ENCODE data around the gene DNAH1.

DNAH1 gene

DNA sequence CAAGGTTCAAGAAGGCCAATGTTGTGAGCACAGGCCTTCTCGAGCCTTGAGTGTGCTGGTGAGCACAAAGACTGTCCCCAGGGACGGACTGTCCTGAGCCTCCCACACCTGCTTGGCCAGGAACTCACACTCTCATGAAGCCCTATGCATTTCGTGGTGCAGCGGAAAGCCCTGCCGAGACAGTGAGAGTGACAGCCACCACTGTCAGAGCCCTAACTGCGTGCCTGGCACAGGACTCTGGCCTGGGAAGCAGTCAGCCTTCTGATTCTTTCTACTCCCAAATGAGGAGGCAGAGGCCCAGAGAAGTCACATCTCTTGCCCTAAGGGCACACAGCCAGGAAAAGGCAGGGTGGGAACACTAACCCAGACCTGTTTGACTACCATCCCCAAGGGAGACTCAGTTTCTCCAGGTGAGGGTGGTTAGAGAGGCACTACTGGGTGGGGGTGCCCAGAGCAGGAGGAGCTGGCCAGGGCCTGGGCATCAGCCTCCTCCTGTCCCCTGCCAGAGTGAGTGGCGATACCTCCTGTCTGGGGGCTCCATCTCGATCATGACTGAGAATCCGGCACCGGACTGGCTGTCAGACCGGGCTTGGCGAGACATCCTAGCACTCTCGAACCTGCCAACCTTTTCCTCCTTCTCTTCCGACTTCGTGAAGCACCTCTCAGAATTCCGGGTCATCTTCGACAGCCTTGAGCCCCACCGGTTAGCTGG, 78.0 kb downstream of the DNAH1 start:
- no peak for DNase-seq

DNA sequence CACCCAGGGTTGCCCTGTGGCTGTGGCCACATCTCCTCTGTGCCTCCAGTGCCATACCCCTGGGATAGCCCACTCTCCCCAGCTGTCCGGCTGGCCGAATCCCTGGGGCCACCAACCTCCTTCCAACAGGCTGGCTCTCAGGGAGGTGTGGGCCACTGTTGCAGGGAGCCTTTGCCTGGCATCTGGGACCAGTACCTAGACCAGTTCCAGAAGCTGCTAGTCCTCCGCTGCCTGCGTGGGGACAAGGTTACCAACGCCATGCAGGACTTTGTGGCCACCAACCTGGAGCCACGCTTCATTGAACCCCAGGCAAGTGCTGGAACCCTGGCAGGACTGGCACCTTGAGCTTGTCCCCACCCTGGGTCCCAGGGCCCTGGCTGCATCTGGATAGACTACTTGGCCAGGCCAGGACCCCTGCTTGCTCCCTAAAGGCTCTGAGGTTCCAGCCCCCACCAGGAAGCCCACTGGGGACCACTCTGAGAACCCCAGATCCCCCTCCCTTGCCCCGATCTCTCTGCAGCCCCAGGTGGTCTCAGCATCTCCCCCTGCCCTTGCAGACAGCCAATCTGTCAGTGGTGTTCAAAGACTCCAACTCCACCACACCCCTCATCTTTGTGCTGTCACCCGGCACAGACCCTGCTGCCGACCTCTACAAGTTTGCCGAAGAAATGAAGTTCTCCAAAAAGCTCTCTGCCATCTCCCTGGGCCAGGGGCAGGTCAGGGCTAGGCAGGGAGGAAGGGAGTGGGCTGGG, 78.8 kb downstream of the DNAH1 start:
- DNase-seq: no peak

DNA sequence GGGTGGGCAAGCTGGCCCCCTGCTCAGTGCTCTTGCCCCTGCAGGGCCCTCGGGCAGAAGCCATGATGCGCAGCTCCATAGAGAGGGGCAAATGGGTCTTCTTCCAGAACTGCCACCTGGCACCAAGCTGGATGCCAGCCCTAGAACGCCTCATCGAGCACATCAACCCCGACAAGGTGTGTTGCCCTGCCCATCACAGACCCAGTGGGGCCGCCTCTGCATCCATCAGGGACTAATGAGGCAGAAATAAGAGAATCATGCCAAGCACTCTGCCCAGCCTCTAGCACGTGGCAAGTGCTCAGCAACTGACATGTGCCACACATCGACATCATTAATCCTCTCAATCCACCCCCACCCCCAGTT, 79.4 kb downstream of the DNAH1 start:
- no peak for DNase-seq

DNA sequence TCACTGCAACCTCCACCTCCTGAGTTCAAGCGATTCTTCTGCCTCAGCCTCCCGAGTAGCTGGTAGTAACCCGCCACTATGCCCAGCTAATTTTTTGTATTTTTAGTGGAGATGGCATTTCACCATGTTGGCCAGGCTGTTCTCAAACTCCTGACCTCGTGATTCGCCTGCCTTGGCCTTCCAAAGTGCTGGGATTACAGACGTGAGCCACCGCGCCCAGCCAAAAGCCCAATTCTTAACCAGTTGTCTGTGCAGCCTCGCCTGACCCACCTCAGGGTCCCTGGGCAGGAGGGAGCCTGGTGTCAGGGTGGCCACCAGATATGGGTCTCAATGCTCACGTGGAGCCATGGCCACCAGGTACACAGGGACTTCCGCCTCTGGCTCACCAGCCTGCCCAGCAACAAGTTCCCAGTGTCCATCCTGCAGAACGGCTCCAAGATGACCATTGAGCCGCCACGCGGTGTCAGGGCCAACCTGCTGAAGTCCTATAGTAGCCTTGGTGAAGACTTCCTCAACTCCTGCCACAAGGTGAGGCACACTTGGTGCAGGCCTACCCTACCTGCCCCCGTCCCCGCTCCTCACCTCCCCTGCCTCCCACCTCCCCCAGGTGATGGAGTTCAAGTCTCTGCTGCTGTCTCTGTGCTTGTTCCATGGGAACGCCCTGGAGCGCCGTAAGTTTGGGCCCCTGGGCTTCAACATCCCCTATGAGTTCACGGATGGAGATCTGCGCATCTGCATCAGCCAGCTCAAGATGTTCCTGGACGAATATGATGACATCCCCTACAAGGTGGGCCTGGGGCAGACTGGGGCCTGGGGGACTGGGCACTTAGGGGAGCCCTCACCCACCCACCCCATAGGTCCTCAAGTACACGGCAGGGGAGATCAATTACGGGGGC, 80.1 kb downstream of the DNAH1 start:
- DNase-seq: no peak

DNA sequence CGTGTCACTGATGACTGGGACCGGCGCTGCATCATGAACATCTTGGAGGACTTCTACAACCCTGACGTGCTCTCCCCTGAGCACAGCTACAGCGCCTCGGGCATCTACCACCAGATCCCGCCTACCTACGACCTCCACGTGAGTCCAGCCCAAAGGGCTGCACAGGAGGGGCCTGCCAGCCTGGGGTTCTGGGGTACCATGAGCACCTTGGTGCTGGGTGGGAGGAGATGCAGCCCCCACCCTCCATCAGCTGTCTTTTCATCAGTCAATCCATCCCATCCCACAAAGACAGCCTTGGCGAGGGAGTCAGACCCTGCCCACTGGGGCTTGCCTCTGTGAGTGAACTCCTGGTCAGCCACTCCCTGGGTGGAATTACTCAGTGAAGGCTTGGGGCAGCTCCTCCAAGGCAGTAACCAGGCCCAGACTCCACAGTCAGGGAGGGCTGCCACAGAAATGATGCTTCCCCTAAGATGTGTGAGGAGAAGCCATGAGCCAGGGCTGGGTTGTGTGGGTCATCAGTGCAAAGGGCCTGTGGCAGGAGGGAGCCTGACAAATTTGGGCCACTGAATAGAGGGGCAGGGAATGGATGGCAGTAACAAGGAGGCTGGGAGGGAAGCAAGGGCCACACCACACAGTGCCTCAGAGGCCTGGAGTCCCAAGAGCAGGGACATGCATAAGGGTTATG, 80.9 kb downstream of the DNAH1 start:
- DNase-seq: no peak

DNA sequence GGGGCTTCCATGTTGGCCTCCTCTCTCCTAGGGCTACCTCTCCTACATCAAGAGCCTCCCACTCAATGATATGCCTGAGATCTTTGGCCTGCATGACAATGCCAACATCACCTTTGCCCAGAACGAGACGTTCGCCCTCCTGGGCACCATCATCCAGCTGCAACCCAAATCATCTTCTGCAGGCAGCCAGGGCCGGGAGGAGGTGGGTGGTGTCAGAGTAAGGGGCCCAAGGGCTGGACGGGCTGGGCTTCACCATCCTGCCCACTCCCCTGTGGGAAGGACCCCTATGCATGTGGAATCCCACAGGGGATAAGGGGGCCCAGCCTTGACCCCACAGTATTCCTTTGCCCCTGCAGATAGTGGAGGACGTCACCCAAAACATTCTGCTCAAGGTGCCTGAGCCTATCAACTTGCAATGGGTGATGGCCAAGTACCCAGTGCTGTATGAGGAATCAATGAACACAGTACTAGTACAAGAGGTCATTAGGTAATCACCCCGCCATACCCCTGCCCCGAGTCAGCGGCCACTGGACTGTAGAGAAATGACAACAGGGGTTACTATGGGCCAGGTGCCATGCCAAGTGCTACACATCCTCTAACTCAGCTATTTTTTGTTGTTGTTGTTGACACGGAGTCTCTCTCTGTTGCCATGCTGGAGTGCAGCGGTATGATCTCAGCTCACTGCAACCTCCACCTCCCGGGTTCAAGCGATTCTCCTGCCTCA, 81.7 kb downstream of the DNAH1 start:
- DNase-seq: no peak

DNA sequence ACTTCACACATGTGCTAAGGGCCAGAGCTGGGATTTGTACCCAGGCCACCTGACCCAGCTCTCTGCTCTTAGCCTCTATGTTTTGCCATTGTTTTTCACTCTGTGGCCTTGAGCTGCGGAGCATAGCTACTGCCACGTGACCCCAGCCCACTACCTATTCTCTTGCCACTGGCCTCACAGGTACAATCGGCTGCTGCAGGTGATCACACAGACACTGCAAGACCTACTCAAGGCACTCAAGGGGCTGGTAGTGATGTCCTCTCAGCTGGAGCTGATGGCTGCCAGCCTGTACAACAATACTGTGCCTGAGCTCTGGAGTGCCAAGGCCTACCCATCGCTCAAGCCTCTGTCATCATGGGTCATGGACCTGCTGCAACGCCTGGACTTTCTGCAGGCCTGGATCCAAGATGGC, 82.6 kb downstream of the DNAH1 start:
- no peak for DNase-seq

DNA sequence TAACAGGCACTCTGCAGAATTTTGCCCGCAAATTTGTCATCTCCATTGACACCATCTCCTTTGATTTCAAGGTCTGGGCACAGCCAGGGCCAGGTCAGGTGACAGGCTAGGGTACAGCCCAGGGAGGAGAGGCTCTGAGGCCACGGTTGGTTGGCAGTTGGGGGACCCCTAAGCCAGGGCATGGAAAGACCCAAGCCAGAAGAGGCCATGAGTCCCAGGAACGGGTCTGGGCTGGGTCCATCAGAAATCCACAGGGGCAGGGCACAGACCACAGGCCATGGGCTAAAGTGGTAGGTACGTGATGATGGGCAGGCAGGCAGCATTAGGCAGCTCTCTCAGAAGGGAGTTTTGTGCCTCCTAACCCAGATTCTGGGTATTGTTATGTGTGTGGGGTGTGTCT, 83.0 kb downstream of the DNAH1 start:
- DNase-seq: no peak

DNA sequence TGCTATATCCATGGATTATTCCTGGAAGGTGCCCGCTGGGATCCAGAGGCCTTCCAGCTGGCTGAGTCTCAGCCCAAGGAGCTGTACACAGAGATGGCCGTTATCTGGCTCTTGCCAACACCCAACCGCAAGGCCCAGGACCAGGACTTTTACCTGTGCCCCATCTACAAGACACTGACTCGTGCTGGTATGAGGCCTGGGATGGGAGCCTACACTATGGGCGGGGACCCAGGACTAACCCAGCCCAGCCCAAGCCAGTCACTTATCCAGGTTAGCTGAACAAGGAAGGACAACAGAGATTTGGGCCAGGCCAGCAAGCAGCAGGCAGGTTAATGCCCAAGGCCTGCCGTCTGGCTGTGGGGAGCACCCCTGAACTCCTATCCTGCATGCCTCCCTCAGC, 83.5 kb downstream of the DNAH1 start:
- no peak for DNase-seq

DNA sequence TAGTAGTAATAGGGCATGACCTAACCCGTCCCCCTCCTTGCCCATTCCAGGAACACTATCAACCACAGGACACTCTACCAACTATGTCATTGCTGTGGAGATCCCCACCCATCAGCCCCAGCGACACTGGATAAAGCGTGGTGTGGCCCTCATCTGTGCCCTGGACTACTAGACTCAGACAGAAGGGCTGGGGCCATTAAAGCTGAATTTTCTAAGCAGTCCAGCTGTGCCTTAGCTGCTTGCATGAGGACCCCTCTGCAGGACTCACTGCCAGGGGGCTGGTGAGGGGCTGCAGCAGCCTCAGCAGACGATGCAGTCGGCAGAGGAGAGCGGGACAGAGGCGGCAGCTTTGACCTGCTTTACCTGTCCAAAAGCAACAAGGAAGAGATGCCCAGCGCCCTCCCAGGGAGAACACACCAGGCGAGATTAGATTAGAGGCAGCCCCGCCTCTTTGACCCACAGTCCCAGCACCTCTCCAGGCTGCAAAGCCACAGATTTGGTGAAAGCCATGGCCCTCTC, 84.2 kb downstream of the DNAH1 start:
- no peak for DNase-seq

DNA sequence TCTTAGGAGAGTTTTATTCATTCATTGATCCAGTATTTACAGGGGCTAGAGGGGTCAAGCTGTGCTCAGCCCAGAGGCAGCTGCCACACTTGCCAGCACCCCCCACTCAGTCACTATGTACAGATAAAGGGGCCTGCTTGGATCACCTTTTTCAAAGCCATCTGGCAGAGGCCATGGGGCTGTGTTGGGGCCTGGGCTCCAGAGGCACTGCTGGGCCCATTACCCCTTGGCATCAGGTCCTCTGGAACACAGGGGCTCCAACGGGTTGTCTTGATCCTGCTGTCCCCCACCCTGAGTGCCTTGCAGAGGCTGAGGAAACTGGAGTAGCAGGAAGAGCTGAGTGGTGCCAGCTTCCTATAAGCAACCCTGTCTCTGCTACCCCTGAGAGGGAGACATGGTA, 84.9 kb downstream of the DNAH1 start:
- DNase-seq: no peak

DNA sequence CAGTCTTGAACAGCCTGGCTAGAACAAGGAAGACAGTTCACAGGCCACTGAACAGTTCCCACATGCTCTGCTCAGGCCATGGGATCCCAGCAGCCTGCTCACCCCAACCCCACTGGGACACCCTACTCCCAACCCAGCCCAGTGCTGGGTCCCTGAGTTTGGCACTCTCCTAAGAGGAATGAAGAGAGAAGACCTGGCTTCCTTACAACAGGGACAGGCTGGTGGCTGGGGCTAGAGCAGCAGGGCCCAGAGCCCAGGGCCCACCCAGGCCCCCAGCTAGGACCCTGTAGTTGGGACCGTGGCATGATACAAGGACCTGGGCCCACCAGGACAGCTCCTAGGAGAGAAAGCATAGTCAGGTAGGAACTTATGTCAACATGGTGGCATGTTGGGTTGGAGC, 85.4 kb downstream of the DNAH1 start:
- DNase-seq: no peak

DNA sequence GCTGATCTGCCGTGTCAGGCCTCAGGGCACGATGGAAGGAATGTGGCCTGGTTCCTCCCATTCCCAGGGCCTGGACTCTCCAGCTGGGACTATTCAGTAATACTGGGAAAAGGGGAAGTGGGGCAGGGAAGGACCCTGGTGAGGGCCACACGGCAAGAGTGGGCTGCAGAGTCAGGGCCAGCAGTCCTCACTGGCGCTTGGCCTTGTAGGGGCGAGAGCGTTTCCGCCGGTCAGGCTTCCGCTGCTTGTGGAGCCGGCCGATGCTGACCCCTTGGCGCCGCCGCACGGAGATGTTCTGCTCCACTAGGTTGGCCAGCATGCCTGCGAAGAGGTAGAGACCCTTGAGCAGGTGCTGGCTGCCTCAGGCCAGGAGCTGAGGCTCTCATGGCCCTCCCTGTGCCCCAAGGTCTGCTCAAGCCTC, 86.0 kb downstream of the DNAH1 start:
- no peak for DNase-seq

DNA sequence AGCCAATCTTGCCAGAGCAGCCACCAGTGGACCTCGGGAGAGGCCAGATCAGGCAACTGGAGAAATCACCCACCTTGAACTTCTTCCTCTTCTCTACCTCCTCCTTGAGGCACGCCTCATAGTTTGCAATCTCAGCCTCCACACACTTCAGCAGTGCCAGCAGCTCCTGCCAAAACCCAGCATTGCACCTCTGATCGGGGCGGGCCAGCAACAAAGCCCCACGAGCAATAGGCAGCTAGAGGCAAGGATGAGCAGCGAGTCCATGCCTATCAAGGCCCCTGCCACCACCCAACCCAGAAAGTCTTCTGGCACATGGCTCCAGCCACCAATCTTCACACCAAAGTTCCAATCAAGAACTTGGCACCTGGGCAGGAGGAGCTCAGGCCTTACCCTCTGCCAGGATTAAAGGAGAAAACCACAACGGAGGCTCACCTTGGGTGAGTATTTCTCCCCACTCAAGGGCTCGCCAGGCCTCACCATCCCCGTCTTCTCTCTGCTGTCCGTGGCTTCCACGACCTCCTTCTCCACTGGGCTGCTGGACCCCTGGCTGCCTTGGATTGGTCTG, 86.7 kb downstream of the DNAH1 start:
- no peak for DNase-seq

DNA sequence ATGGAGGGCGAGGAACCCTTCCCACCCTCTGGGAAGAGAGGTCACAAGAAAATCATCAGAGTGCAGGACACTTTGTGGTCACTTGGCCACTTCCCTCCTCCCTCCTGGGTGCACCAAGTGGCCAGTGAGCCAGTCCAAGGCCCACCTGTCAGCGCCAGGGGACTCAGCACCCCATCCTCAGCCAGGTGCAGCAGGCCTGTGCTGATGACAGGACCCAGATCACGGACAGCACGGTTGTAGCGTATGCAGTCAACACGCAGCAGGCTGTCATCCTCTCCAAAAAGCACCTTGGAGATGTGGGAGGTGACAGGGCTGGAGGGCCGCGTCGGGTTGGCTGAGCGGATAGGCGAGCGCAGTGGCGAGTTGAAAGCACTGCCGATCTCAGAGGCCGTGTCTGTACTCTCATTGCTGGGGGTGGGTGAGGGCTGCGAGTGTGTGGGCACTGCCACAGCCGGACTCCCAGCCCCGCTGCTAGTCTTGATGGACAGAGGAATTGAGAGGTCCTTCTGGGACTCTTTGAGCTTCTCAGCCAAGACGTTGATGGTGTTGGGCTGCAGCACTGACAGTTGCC, 87.2 kb downstream of the DNAH1 start:
- no peak for DNase-seq

DNA sequence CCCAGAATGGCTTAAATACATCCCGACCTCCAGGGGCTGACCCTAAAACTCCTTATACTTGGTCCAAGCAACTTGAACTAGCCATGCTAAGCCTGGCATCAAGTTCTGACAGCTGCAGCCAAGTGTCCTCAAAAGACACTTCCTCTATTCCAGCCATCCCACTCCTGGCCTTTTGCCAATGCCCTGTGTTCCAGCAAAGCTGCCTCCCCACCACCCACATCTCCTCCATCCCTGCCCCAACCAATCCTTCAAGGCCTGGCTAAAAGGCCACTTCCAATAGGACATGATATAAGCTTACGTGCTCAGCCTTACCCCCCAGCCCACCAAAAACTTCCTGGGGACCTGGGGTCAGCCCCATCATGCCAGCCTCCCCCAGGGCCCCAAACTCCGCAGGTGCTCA, 87.8 kb downstream of the DNAH1 start:
- no peak for DNase-seq

DNA sequence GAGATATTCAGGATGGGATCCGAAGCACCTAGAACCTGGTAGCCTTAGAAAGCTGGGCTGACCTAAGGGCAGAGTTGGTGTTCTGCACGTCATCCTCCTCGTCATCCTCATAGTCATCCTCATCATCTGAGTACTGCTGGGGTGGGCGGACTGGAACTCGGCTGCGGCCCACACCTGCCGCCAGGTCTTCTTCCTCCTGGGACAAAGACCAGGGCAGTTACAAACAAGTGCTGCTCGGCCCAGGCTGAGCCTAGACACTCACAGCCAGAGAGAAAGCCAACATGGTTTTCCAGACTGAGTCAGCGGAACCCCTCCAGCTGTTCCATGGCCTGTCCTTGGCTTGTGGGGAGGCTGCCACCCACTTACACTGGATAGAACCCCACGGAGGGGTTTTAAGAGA, 88.3 kb downstream of the DNAH1 start:
- DNase-seq: no peak

DNA sequence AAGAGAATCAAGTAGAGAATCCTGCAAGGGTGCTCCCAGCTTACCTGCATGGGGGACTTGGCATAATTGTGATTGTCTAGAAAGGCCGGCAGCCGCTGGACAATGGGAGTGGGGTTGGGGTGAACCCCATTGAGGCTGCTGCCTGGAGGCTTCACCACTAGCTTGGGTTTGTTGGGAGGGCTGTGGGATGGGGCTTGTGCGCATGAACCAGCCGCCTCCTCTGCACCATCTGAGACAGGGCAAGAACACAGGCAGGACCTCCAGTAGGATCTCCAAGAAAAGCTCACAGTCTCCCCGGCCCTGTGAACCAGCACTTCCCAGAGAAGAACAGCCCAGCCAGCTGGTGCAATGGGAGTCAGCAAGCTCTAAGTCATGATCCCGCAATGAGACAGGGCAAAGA, 88.9 kb downstream of the DNAH1 start:
- no peak for DNase-seq

DNA sequence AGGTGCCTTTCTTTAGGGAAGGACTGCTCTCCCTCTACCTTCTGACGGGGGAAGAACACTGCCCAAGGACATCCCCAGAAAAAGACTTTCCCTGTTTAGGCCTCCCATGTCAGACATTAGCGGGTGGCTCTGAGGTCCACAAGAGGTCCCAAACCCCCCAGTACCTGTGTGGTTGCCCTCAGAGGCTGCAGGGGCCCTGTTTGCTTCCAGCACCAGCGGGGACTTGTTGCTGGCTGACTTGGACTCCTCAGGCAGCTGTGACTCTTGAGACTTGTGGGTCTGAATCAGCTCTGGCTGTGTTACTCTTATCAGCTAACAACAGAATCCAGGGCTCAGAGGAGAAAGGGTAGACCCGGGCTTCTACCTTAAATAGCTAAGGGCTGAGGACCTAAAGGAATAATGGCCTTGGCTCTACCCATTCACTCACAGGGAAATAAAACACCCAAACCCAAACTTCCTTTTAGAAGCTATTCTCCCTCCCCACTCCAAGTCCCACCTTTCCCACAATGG, 89.5 kb downstream of the DNAH1 start:
- DNase-seq: no peak

DNA sequence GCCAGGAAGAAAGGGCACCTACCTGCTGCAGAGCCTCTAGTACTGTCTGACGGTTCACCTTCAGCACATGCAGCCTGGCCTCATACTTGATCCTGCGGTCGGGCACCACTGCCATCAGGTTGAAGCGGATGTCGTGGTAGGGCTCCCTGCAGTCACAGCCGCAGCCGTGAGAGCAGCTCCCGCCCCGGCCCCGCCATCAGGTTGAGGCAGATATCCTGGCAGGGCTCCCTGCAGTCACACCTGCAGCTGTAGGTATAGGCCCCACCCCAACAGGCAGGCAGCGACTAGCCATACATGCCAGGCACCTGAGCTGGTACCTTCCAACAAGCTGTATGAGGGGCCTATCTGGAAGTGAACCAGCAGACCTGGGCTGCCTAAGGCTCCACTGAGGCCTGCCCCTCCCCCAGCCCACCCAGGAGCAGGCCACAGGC, 90.1 kb downstream of the DNAH1 start:
- no peak for DNase-seq

All from CD4-positive, alpha-beta T cell treated with Interleukin-10 for 1 hour (primary cell).